KMS-11 (cell line): Measurements from ENCODE around the gene RASSF8.

Experiments
- H2AFZ ChIP-seq: fragments of 200-600 bp; sonication (generic); 2 replicates; pipeline ENCODE4 v1.6.1; 2016; ENCODE audit warnings: antibody characterized with exemption, mixed run types, low read depth
- H3K27ac ChIP-seq: fragments of 200-600 bp; sonication (generic); 2 replicates; pipeline ENCODE4 v1.6.1; 2016; ENCODE audit warnings: mild to moderate bottlenecking, mixed run types
- H3K27me3 ChIP-seq: fragments of 200-600 bp; sonication (generic); 2 replicates; pipeline ENCODE4 v1.6.1; 2017; ENCODE audit warnings: mild to moderate bottlenecking, low read depth, mixed run types, moderate library complexity; ENCODE audit not compliant: insufficient read depth
- H3K36me3 ChIP-seq: fragments of 200-600 bp; sonication (generic); 2 replicates; pipeline ENCODE4 v1.6.1; 2017; ENCODE audit warnings: mild to moderate bottlenecking, mixed run types; ENCODE audit not compliant: insufficient read depth
- H3K4me1 ChIP-seq: fragments of 200-600 bp; sonication (generic); 2 replicates; pipeline ENCODE4 v1.6.1; 2016; ENCODE audit warnings: mild to moderate bottlenecking, low read depth, mixed run types; ENCODE audit not compliant: poor library complexity, severe bottlenecking
- H3K4me2 ChIP-seq: fragments of 200-600 bp; sonication (generic); 2 replicates; pipeline ENCODE4 v1.7.0; 2016; ENCODE audit warnings: mild to moderate bottlenecking, mixed run types
- H3K4me3 ChIP-seq: fragments of 200-600 bp; sonication (generic); IDR thresholded peaks from 2 replicates; pipeline ENCODE4 v1.6.1; 2017; ENCODE audit warnings: low read depth, low read length, mixed read lengths; ENCODE audit not compliant: insufficient read depth
- H3K79me2 ChIP-seq: fragments of 200-600 bp; sonication (generic); 2 replicates; pipeline ENCODE4 v1.6.1; 2016; ENCODE audit warnings: low read depth, mixed run types; ENCODE audit not compliant: insufficient read depth
- H3K9ac ChIP-seq: fragments of 200-600 bp; sonication (generic); 2 replicates; pipeline ENCODE4 v1.6.1; 2016; ENCODE audit warnings: mild to moderate bottlenecking, mixed run types
- H4K20me1 ChIP-seq: fragments of 200-600 bp; sonication (generic); 2 replicates; pipeline ENCODE4 v1.6.1; 2016; ENCODE audit warnings: mild to moderate bottlenecking, mixed run types; ENCODE audit not compliant: insufficient read depth
- TF ChIP-seq, protein P1 (sequence below): fragments of 200-600 bp; sonication (generic); conservative IDR thresholded peaks from 2 replicates; pipeline ENCODE4 v1.6.1; 2017; ENCODE audit warnings: low read depth, mild to moderate bottlenecking, antibody characterized with exemption, low read length, moderate library complexity, mixed read lengths

The RASSF8 gene

GRCh38 chr12:26088998-26089397 is 130.5 kb downstream of the RASSF8 start:
- Histone ChIP-seq H3K27ac (peak overlapping the region; percentile 42; the same call in 1 of the 2 replicates), H4K20me1 (no peaks in the 10 kb centered on the region), H3K79me2 (no peaks in the 10 kb centered on the region), H3K27me3 (no peaks in the 10 kb centered on the region), H3K4me3 (no peak overlapping the region), H3K9ac (no peak overlapping the region), H3K4me2 (peak overlapping the region; percentile 59), H3K4me1 (peaks cover 25% of the 10 kb centered on the region), H2AFZ (0 out of 2 replicates have a peak overlapping the region, but pooled peaks have one; percentile 36), H3K36me3 (no peaks in the 10 kb centered on the region)
- TF ChIP-seq, protein P1, sequence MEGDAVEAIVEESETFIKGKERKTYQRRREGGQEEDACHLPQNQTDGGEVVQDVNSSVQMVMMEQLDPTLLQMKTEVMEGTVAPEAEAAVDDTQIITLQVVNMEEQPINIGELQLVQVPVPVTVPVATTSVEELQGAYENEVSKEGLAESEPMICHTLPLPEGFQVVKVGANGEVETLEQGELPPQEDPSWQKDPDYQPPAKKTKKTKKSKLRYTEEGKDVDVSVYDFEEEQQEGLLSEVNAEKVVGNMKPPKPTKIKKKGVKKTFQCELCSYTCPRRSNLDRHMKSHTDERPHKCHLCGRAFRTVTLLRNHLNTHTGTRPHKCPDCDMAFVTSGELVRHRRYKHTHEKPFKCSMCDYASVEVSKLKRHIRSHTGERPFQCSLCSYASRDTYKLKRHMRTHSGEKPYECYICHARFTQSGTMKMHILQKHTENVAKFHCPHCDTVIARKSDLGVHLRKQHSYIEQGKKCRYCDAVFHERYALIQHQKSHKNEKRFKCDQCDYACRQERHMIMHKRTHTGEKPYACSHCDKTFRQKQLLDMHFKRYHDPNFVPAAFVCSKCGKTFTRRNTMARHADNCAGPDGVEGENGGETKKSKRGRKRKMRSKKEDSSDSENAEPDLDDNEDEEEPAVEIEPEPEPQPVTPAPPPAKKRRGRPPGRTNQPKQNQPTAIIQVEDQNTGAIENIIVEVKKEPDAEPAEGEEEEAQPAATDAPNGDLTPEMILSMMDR, result no peak

GRCh38 chr12:26090836-26091510 is 132.5 kb downstream of the RASSF8 start:
- Histone ChIP-seq H3K36me3 (no peaks in the 10 kb centered on the region), H3K4me3 (no peak overlapping the region), H3K4me1 (peaks cover 25% of the 10 kb centered on the region), H3K27ac (no peak overlapping the region), H3K4me2 (no peak overlapping the region), H3K79me2 (no peaks in the 10 kb centered on the region), H3K27me3 (no peaks in the 10 kb centered on the region), H4K20me1 (no peaks in the 10 kb centered on the region), H3K9ac (no peak overlapping the region), H2AFZ (no peak overlapping the region; the same call in 1 of the 2 replicates)
- TF ChIP-seq, protein P1, result no peak

- Histone ChIP-seq H3K4me3 (no peak overlapping the region), H3K9ac (no peak overlapping the region), H3K36me3 (no peaks in the 10 kb centered on the region), H2AFZ (no peak overlapping the region), H3K79me2 (no peaks in the 10 kb centered on the region), H3K4me2 (no peak overlapping the region), H4K20me1 (no peaks in the 10 kb centered on the region), H3K27me3 (no peaks in the 10 kb centered on the region), H3K27ac (no peak overlapping the region), H3K4me1 (peaks cover 25% of the 10 kb centered on the region)
- TF ChIP-seq, protein P1, result no peak
These were observed 133.3 kb downstream of the RASSF8 start for GRCh38 chr12:26091822-26092221.

GRCh38 chr12:26092346-26093105 is 134.0 kb downstream of the RASSF8 start:
- H3K27me3 ChIP-seq, result no peaks in the 10 kb centered on the region
- H3K4me2 ChIP-seq, result no peak overlapping the region
- no peaks in the 10 kb centered on the region for H3K36me3 ChIP-seq
- no peaks in the 10 kb centered on the region for H3K79me2 ChIP-seq
- TF ChIP-seq, protein P1, result no peak
- no peak overlapping the region for H3K27ac ChIP-seq
- H3K9ac ChIP-seq, result no peak overlapping the region
- peaks cover 29% of the 10 kb centered on the region for H3K4me1 ChIP-seq
- no peaks in the 10 kb centered on the region for H4K20me1 ChIP-seq
- no peak overlapping the region for H2AFZ ChIP-seq
- H3K4me3 ChIP-seq, result no peak overlapping the region
